ENCODE measurements around the gene ADGRG6.

ADGRG6 gene

GRCh38 chr6:142354650-142355049, 52.8 kb downstream of the ADGRG6 start:
- DNase-seq: no peak

GRCh38 chr6:142355520-142356174, 53.8 kb downstream of the ADGRG6 start:
- DNase-seq: no peak

GRCh38 chr6:142356201-142356883, 54.5 kb downstream of the ADGRG6 start:
- no peak for DNase-seq

- DNase-seq: no peak
Measured at GRCh38 chr6:142356884-142357225, 55.0 kb downstream of the ADGRG6 start.

- DNase-seq: no peak
Measured at GRCh38 chr6:142357879-142358278, 56.1 kb downstream of the ADGRG6 start.

GRCh38 chr6:142359271-142359960, 57.6 kb downstream of the ADGRG6 start:
- DNase-seq: no peak

- DNase-seq: no peak
Measured at GRCh38 chr6:142361345-142361744, 59.5 kb downstream of the ADGRG6 start.

- no peak for DNase-seq
Measured at GRCh38 chr6:142361779-142362750, 60.3 kb downstream of the ADGRG6 start.

- no peak for DNase-seq
Measured at GRCh38 chr6:142367061-142367460, 65.3 kb downstream of the ADGRG6 start.

GRCh38 chr6:142367501-142368018, 65.8 kb downstream of the ADGRG6 start:
- DNase-seq: no peak

- DNase-seq: no peak
Measured at GRCh38 chr6:142369266-142369665, 67.5 kb downstream of the ADGRG6 start.

- no peak for DNase-seq
Measured at GRCh38 chr6:142372348-142372747, 70.5 kb downstream of the ADGRG6 start.

- DNase-seq: no peak
Measured at GRCh38 chr6:142373268-142374090, 71.7 kb downstream of the ADGRG6 start.

- no peak for DNase-seq
Measured at GRCh38 chr6:142374091-142374770, 72.4 kb downstream of the ADGRG6 start.

GRCh38 chr6:142374965-142375733, 73.3 kb downstream of the ADGRG6 start:
- no peak for DNase-seq

- no peak for DNase-seq
Measured at GRCh38 chr6:142376115-142376514, 74.3 kb downstream of the ADGRG6 start.

- DNase-seq: no peak
Measured at GRCh38 chr6:142376800-142377496, 75.1 kb downstream of the ADGRG6 start.

GRCh38 chr6:142377497-142377848, 75.7 kb downstream of the ADGRG6 start:
- no peak for DNase-seq

- no peak for DNase-seq
Measured at GRCh38 chr6:142378138-142378875, 76.5 kb downstream of the ADGRG6 start.

All from retina (tissue), 1 donor.